GM12873 (cell line): ENCODE results near the gene ZNF827.

ENCODE experiments used
- TF ChIP-seq, protein P1 (sequence below): IDR thresholded peaks from 2 replicates; pipeline ENCODE4 v1.5.1; 2012; ENCODE audit warnings: low read depth, mild to moderate bottlenecking, moderate library complexity, low read length, control low read depth; ENCODE audit not compliant: insufficient read depth; ENCODE audit errors: missing control alignments

The ZNF827 gene

DNA sequence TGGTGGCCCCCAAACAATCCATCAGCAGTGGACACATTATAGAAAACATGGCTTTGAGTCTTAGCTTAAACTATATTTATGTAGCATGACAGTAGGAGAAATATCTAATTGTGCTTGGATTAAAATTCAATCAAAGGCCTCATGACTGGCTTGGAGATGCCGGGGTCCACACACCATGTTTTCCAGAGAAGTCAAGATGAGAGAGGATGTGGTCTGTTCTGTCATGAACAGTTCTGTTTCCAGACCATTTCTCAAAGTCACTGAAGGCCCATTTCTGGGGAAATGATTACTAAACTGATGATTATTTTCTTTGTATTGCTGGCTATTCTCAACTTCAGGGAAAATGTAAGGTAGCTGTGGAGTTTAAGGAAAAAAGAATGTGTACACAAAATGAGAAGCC lies 182.4 kb downstream of the ZNF827 start:
- TF ChIP-seq, protein P1, sequence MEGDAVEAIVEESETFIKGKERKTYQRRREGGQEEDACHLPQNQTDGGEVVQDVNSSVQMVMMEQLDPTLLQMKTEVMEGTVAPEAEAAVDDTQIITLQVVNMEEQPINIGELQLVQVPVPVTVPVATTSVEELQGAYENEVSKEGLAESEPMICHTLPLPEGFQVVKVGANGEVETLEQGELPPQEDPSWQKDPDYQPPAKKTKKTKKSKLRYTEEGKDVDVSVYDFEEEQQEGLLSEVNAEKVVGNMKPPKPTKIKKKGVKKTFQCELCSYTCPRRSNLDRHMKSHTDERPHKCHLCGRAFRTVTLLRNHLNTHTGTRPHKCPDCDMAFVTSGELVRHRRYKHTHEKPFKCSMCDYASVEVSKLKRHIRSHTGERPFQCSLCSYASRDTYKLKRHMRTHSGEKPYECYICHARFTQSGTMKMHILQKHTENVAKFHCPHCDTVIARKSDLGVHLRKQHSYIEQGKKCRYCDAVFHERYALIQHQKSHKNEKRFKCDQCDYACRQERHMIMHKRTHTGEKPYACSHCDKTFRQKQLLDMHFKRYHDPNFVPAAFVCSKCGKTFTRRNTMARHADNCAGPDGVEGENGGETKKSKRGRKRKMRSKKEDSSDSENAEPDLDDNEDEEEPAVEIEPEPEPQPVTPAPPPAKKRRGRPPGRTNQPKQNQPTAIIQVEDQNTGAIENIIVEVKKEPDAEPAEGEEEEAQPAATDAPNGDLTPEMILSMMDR: no peak

DNA sequence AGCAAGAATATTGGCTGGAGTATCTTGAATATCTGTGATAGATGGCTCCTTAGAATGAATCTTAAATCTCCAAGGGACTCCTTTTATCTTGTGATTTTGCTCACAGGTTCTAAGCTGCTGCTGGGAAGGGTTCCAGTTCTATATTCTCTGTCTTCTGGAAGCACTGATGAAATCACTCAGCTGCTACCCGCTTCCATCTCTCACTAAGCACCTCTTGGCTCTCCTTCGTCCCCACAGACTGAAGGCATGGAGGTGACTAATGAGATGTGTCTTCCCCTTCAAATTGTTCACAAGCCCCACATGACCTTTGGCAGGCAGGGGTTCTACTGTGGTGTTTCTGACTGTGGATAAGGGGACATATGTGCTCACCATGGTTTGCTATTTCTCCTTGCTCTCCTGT lies 182.8 kb downstream of the ZNF827 start:
- TF ChIP-seq, protein P1: no peak

DNA sequence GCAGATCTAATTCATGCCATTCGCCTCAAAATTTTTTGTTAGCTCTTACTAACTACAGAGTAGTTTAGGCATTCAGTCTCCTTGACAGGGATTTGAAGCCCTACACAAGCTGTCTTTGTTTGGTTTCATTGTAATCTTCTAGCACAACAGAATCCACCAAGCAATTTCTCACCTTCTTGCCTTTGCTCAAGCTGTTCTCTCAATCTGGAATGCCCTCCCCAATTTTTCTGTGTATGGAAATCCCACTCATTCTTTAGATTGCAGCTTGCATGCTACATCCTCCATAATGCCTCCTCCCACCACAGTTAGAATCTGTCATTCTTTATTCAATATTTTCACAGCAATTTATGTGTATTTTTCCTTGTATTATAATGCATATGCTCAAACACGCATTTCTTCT lies 195.0 kb downstream of the ZNF827 start:
- TF ChIP-seq, protein P1: no peak

DNA sequence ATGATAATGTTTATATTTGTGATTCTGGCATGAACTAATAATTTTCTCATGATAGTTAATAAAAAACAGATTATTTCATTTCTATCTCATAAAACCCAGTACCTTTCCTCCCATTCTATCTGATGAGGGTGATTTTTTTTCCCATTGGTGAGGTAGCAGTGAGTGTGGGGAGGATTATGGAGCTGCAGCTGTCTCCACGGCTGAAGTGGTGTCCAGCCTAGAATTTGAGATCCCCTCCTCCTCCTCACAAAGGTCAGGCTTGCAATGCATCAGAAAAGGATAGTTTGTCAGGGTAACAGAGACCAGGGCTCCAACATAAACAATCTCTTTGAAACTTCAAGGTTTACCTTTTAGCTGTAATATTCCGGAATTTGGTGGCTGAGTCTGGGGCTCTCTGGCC lies 197.8 kb downstream of the ZNF827 start:
- TF ChIP-seq, protein P1: no peak

DNA sequence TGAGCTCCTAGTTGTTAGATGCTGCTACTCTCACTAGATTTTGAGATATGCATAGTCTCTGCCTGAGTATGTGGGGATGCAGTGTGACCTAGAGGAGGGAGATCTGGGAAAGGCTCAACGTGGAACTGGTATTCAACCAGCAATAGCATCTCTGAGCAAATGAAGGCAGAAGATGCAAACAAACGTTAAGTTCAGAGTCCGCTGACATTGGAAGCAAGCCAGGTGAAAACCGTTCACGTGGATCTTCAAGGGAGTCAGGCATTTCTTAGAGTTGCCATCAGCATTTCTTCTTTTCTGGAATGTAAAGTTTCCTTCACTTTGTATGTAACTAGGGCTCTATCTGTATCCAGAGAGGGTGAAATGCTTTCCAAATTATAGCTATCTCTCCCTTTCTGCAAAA lies 198.8 kb downstream of the ZNF827 start:
- TF ChIP-seq, protein P1: no peak

DNA sequence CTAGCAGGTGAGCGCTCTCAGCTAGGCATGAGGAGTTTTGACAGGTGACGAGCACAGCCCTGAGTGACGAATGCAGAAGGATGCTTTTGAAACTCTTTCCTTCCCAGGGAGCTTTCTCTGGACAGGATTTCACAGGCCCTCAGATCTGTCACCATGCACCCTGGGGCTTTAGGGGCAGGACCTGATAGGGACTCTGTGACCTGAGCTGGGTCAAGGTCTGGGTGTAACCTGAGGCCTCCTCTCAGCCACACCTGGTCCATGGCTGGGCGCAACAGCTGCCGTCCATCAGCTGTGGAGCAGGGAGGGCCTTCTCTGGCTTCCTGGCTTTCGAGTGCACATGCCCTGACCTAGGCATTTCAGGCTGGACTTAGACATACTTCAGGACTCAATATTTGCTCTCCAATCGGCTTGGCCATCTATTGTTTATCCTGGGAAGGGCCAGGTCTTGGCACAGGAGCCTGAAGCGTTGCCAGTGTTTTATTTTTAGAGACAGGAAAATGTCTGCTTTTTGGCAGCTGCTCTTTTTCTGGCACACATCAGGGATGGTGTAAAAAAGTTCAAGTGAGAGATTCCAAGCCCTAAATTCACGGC lies 202.3 kb downstream of the ZNF827 start:
- TF ChIP-seq, protein P1: no peak

DNA sequence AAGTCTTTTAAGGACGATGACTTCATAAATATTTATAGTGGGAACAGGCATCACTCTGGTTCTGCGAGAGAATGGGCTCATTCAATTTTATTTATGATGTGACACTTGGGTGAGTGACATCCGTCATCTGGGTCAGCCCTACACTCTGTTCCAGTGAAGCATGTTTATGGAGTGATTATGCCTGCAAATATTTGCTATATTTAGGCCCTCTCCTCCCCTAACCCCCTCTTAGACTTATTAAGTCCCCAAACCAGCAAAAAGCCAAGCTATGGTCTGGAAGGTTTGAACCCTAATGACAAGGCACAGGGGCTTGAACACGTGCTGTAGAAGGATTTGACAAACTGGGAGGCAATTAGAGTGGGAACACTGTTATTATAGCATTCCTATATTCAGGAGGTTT lies 202.8 kb downstream of the ZNF827 start:
- TF ChIP-seq, protein P1: no peak
